ENCODE data around the gene MYBBP1A.

The MYBBP1A gene

GRCh38 chr17:4506175-4506813 is 48.9 kb downstream of the MYBBP1A start:
- in situ Hi-C loops (cut with MboI; ENCODE audit: low sequenced_read_pairs): no loop called here
- Histone ChIP-seq H3K4me1 (no peaks in the 10 kb centered on the region), H3K27me3 (ENCODE audit: low read depth) (peaks cover 8% of the 10 kb centered on the region)

GRCh38 chr17:4505187-4505586 is 50.0 kb downstream of the MYBBP1A start:
- no peak for DNase-seq (ENCODE audit: low spot score in 2 of 2)
- no peaks in the 10 kb centered on the region for H3K4me1 ChIP-seq
- in situ Hi-C loops (cut with MboI; ENCODE audit: low sequenced_read_pairs): no loop called here

More at GRCh38 chr17:4506175-4506813, 48.9 kb downstream of the MYBBP1A start:
- Histone ChIP-seq H3K36me3 (replicated peaks) (no peaks in the 10 kb centered on the region), H3K4me3 (no peak overlapping the region), H3K9me3 (no peaks in the 10 kb centered on the region)
- DNase-seq (ENCODE audit: low spot score in 2 of 2): no peak

GRCh38 chr17:4504188-4504587 is 51.0 kb downstream of the MYBBP1A start:
- DNase-seq (ENCODE audit: low spot score in 2 of 2): no peak
- Histone ChIP-seq H3K27me3 (ENCODE audit: low read depth) (peaks cover 29% of the 10 kb centered on the region), H3K4me1 (no peaks in the 10 kb centered on the region), H3K4me3 (no peak overlapping the region), H3K9me3 (no peaks in the 10 kb centered on the region), H3K36me3 (replicated peaks) (no peaks in the 10 kb centered on the region)
- in situ Hi-C loops (cut with MboI; ENCODE audit: low sequenced_read_pairs): no loop called here

More at GRCh38 chr17:4505187-4505586, 50.0 kb downstream of the MYBBP1A start:
- Histone ChIP-seq H3K9me3 (no peaks in the 10 kb centered on the region), H3K36me3 (replicated peaks) (no peaks in the 10 kb centered on the region), H3K27me3 (ENCODE audit: low read depth) (peaks cover 19% of the 10 kb centered on the region), H3K4me3 (no peak overlapping the region)

GRCh38 chr17:4503283-4504025 is 51.7 kb downstream of the MYBBP1A start:
- Histone ChIP-seq H3K4me3 (no peak overlapping the region), H3K27me3 (ENCODE audit: low read depth) (peaks cover 30% of the 10 kb centered on the region), H3K4me1 (no peaks in the 10 kb centered on the region), H3K9me3 (no peaks in the 10 kb centered on the region), H3K36me3 (replicated peaks) (no peaks in the 10 kb centered on the region)
- DNase-seq (ENCODE audit: low spot score in 2 of 2): no peak
- in situ Hi-C loops (cut with MboI; ENCODE audit: low sequenced_read_pairs): no loop called here

GRCh38 chr17:4502466-4503154 is 52.6 kb downstream of the MYBBP1A start:
- Histone ChIP-seq H3K27me3 (ENCODE audit: low read depth) (peaks cover 36% of the 10 kb centered on the region), H3K36me3 (replicated peaks) (no peaks in the 10 kb centered on the region), H3K4me1 (no peaks in the 10 kb centered on the region), H3K4me3 (no peak overlapping the region), H3K9me3 (no peaks in the 10 kb centered on the region)
- in situ Hi-C loops (cut with MboI; ENCODE audit: low sequenced_read_pairs): no loop called here
- DNase-seq (ENCODE audit: low spot score in 2 of 2): no peak

GRCh38 chr17:4501295-4501949 is 53.8 kb downstream of the MYBBP1A start:
- H3K36me3 ChIP-seq (replicated peaks): no peaks in the 10 kb centered on the region
- no peak overlapping the region for H3K4me3 ChIP-seq
- no peaks in the 10 kb centered on the region for H3K9me3 ChIP-seq
- no peak for DNase-seq (ENCODE audit: low spot score in 2 of 2)
- in situ Hi-C loops (cut with MboI; ENCODE audit: low sequenced_read_pairs): no loop called here
- H3K27me3 ChIP-seq (ENCODE audit: low read depth): peaks cover 36% of the 10 kb centered on the region
- H3K4me1 ChIP-seq: no peaks in the 10 kb centered on the region

- Histone ChIP-seq H3K27me3 (ENCODE audit: low read depth) (peaks cover 36% of the 10 kb centered on the region), H3K4me1 (no peaks in the 10 kb centered on the region), H3K9me3 (no peaks in the 10 kb centered on the region), H3K4me3 (no peak overlapping the region), H3K36me3 (replicated peaks) (no peaks in the 10 kb centered on the region)
- in situ Hi-C loops (cut with MboI; ENCODE audit: low sequenced_read_pairs): no loop called here
- DNase-seq (ENCODE audit: low spot score in 2 of 2): no peak
Observed at GRCh38 chr17:4500191-4500571, 55.0 kb downstream of the MYBBP1A start.

GRCh38 chr17:4499431-4500190 is 55.6 kb downstream of the MYBBP1A start:
- Histone ChIP-seq H3K9me3 (no peaks in the 10 kb centered on the region), H3K4me1 (no peaks in the 10 kb centered on the region), H3K36me3 (replicated peaks) (no peaks in the 10 kb centered on the region), H3K27me3 (ENCODE audit: low read depth) (peaks cover 36% of the 10 kb centered on the region), H3K4me3 (no peak overlapping the region)
- DNase-seq (ENCODE audit: low spot score in 2 of 2): no peak
- in situ Hi-C loops (cut with MboI; ENCODE audit: low sequenced_read_pairs): no loop called here

- DNase-seq (ENCODE audit: low spot score in 2 of 2): peak; percentile 45 to 67
- Histone ChIP-seq H3K36me3 (replicated peaks) (no peaks in the 10 kb centered on the region), H3K9me3 (no peaks in the 10 kb centered on the region), H3K4me3 (no peak within 1 kb of the TSS), H3K27me3 (ENCODE audit: low read depth) (peaks cover 36% of the 10 kb centered on the region), H3K4me1 (no peaks in the 10 kb centered on the region)
- in situ Hi-C loops (cut with MboI; ENCODE audit: low sequenced_read_pairs): no loop called here
Observed at GRCh38 chr17:4498461-4499397, 56.5 kb downstream of the MYBBP1A start, which contains the start of gene SPNS2. TSS of gene SPNS2 (plus strand) at chr17:4498881. CDS start at chr17:4499048, 167 bp downstream.

GRCh38 chr17:4497101-4497824 is 57.9 kb downstream of the MYBBP1A start:
- H3K27me3 ChIP-seq (ENCODE audit: low read depth): peaks cover 33% of the 10 kb centered on the region
- no peak for DNase-seq (ENCODE audit: low spot score in 2 of 2)
- no peaks in the 10 kb centered on the region for H3K36me3 ChIP-seq (replicated peaks)
- in situ Hi-C loops (cut with MboI; ENCODE audit: low sequenced_read_pairs): no loop called here
- no peak overlapping the region for H3K4me3 ChIP-seq
- no peaks in the 10 kb centered on the region for H3K4me1 ChIP-seq
- no peaks in the 10 kb centered on the region for H3K9me3 ChIP-seq

GRCh38 chr17:4492721-4493561 is 62.2 kb downstream of the MYBBP1A start:
- H3K9me3 ChIP-seq: no peaks in the 10 kb centered on the region
- peak; percentile 45 to 86 for DNase-seq (ENCODE audit: low spot score in 2 of 2)
- no peaks in the 10 kb centered on the region for H3K4me1 ChIP-seq
- H3K27me3 ChIP-seq (ENCODE audit: low read depth): peaks cover 3% of the 10 kb centered on the region; the same call in 1 of the 2 replicates
- H3K4me3 ChIP-seq: no peak overlapping the region
- H3K36me3 ChIP-seq (replicated peaks): no peaks in the 10 kb centered on the region
- in situ Hi-C loops (cut with MboI; ENCODE audit: low sequenced_read_pairs): no loop called here

Data from HAP-1 (cell line).